Measurements from ENCODE around the gene ADAMTSL4.

- TF ChIP-seq CTCF (IDR thresholded peaks at IDR 0.05): no peak
- no peak for TF ChIP-seq ZFX (IDR thresholded peaks at IDR 0.05; ENCODE audit: borderline replicate concordance)
These were observed 1.2 kb downstream of the ADAMTSL4 start for GRCh38 chr1:150550222-150551050.

Data from 22Rv1 (cell line).